GM19397 (cell line): Measurements from ENCODE around the gene KIAA1217.
"Not testable (repeated sequence)": the region's sequence is repeated elsewhere in the genome, so short reads cannot be mapped to it uniquely, and the experiment has no call there.

Source experiments
- ATAC-seq: cut with Tn5 transposase; IDR thresholded peaks from one replicate; pipeline ENCODE4 v1.9.1; 2021; ENCODE audit warnings: mild to moderate bottlenecking, moderate library complexity; ENCODE audit not compliant: unreplicated experiment

KIAA1217 gene

DNA sequence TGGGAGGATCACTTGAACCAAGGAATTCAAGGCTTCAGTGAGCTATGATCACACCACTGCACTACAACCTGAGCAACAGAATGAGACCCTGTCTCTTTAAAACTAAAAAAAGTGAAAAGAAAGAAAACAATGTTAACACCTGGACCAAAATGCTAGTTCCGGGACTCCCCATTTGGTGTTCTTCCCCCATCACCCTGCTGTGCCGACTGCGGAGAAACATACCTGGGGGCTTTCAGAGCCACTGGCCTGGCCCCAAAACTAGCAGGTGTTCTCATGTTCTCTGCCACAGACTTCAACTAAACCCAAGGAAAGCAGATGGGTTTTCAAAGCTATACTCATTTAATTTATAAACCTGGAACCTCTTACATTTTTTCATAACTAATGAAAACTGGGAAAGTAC lies 250.9 kb downstream of the KIAA1217 start:
- ATAC-seq, result no peak

DNA sequence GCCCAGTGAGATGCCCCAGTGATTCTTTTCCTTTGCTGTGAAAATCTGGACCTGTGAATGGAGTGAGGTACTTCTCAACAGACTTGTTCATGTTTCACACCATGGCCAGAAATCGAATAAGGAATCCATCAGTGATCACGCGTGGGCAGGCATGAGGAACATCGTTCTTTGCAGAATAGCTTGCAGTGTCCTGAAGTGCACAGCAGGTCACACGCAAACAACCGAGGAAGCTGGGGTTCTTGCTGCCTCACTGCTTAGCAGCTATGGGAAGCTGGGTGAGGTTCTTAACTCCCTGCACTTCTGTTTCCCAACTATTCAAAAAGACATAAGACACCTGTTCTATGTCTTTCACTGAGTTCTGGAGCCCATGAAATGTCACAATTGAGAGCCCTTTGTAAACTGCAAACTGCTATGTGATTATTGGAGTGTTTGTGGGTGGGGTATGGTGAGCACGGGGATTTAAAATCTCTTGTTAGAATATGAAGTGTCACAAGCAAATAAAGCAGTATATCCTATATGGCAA lies 253.4 kb downstream of the KIAA1217 start:
- ATAC-seq, result no peak

GRCh38 chr10:24462889-24463552 lies 254.1 kb downstream of the KIAA1217 start:
- no peak for ATAC-seq

DNA sequence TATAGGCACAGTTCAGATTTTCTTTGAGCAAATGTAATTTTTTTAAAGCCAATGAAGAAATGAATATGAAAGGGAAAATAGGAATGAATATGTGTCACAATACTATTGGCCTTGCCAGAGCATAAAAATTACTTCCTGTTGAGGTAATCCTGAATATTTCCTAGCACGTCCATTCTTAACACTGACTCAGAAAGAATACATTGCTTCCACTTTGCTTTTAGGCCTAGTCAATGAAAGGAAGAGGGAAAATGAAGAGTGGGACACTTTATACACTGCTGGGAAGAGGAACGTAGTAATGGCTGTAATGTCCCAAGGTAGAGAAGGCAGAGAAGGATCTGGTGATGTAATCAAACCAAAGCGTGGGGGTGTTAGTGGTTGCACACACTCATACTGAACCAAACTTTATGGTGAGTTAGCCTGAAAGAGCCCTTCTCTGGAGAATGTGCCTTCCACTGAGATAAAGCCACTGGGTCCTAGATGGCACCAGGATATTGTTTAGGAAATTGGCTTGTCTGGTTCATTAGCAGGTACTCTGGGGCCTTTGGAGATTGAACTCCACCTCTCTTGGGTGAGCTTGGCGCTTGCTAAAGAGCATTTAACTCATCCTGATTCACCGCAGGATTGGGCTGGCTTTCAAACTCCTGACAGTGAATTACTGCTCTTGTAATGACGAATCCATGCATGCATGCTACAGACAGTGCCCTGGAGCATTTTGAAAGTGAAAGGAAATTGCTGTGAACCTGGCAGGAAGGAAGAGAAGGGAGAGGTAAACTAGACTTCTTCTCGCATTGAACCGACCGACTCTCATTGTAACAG lies 254.9 kb downstream of the KIAA1217 start:
- ATAC-seq, result no peak

DNA sequence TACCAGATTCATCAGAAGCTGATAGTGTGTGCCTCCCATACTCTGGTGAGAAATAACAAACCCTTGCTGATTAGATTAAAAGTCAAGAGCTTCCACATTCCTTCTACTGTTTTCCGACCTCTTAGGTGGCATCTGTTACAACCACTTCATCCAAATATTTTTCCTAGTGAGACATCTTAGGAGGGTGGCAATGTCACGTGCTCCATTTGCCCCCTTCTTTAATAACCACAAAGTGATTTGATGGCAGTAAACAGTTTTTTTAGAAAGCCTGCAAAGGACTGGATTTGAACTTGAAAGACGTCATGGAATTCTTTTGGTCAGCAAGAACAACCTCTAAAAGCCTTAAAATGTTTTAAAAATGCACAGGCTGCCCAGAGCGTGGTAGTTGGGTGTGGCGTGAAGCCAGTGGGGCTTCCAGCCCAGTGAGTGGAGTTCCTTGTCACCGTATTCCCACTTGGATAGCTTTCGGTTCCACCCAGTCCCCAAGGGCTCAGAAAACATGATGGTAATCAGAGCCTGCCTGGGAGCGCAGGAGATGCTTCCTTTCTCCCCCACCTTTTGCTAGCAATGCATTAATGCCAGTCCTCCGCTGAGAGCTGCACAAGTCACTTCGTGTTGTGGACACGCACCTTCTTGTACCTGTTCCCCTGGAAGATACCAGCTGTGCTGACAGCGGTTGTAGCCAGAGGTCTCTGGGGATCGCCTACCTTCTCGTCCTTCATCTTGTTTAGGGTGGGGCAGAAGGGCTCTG lies 256.4 kb downstream of the KIAA1217 start:
- no peak for ATAC-seq

GRCh38 chr10:24465891-24466818 lies 257.2 kb downstream of the KIAA1217 start:
- ATAC-seq, result no peak

GRCh38 chr10:24467136-24467535 lies 258.2 kb downstream of the KIAA1217 start:
- ATAC-seq, result no peak

DNA sequence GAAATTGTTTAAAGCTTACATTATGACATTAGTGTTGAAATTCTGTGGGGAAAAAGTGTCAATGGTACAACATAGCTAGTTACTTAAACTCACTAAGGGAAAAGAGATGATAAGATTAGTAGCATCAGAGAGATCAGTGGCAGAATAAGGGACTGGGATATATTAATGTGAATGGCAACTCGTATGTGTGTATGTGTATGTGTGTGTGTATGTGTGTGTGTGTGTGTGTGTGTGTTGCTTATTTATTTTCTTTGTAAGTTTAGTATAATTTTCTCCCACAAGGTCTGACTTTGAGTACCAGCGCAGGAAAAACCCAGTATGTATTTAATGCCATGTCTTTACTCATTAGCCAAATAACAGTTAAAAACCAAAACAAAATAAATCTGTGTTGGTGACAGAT lies 258.7 kb downstream of the KIAA1217 start:
- no peak for ATAC-seq

DNA sequence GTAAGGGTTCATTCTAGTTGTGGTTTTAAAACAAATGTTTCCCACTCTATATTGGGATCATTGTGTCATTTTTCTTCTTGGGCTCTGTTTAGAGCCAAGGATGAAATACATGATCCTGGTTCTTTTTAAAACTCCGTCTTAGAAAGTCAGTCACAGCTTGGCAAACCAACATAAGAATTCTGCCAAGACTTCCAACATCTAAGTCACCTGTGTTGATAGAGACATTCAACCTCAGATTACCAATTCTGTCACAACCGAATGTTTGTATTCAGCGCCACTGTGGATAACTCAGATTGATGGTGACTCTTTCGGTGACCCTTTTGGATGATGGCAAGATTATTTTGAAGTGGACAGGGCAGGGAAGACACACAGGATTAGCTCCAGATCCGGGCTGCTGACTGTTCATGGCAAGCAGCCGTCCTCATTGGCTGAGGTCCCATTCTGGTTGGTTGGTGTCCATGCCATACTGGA lies 259.4 kb downstream of the KIAA1217 start:
- ATAC-seq, result no peak

- ATAC-seq, result no peak
Measured at GRCh38 chr10:24469993-24470392, 261.1 kb downstream of the KIAA1217 start.

DNA sequence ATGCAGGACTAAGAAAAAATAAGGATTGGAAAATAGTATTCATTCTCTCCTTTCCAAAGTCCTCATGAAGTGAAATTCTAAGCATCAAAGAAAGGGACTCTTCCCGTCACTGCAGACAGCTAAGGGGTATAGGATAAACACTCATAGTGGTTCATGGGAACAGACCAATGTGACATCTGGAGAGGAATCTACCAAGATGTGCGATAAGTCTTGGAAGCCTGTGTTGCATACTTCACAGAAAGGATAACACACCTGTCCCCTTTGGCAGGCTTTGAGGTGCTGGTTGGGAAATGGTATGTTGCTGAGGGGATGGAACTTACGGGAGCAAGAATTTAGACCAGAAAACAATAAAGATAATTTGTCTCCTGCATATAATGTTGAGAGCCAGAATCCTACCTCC lies 266.7 kb downstream of the KIAA1217 start:
- no peak for ATAC-seq

- no peak for ATAC-seq
Measured at GRCh38 chr10:24476913-24477701, 268.2 kb downstream of the KIAA1217 start.

DNA sequence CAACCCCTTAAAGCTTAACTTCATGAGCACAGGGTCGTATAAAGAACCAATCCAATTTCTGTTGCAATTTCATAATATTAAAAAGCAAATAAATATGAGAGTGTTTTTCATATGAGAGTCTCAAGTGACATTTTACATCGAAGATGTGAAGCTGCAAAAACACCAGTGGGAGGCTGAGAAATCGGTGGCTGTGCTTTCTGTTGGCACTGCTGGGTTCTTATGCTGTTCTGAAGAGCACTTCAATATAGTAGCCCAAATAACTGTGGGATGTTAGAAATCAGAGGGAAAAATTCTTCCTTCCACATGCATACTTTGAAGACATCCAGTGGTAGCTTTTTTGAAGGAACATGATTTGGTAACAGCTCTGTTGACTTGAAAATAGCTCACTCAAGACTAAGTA lies 269.0 kb downstream of the KIAA1217 start:
- no peak for ATAC-seq

GRCh38 chr10:24479806-24480205 lies 270.9 kb downstream of the KIAA1217 start:
- no peak for ATAC-seq

- no peak for ATAC-seq
Measured at GRCh38 chr10:24480447-24480846, 271.5 kb downstream of the KIAA1217 start.

DNA sequence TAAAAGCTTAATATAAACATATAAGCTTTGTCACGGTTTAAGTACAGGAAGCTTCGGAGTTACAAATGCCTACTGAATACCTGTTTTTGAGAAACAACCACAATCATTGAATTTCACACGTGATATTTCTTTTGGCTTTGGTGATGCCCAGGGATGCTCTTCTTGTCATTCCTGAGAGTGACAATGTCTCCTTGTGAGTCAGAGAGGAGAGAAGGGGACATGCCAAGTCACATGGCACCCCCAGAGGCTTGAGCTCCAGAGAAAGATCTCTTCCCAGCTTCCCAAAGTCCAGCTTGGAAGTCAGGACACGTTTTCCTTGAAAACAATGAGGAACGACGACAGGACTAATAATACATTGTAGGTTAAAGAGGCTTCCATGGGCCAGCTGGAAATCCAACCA lies 272.3 kb downstream of the KIAA1217 start:
- no peak for ATAC-seq

- ATAC-seq, result not testable (repeated sequence)
Measured at GRCh38 chr10:24482713-24483112, 273.8 kb downstream of the KIAA1217 start.

DNA sequence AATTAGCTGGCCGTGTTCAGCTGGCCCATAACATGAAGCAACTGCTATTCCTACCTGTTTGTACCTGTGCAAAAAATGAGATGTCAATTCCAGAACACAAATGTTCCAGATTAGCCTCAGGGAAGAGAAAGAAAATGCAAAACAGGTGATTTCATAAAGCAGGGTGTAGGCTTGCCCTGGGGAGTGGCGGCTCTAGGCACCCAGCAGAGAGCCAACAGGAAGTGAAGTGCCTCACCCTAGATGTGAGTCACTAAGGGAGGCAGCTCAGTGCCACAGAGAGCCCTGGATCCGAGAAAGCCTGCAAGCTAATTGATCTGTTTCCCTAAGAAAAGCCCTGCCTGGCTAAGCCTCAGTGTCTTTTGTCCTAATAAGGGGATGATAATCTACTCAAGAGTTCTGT lies 274.8 kb downstream of the KIAA1217 start:
- no peak for ATAC-seq

GRCh38 chr10:24484771-24485170 lies 275.8 kb downstream of the KIAA1217 start:
- no peak for ATAC-seq
